Motor neuron (in vitro differentiated cells): ENCODE results near the gene C9orf50. TPM values are rescaled to one million over a fixed set of nuclear protein-coding genes. Genes with fewer than 3 reads are reported as not detected.
A peak's percentile ranks its signal among the peaks of the same experiment; 100 is the strongest.
"Not testable (repeated sequence)": the region's sequence is repeated elsewhere in the genome, so short reads cannot be mapped to it uniquely, and the experiment has no call there.

Experiments used
- ATAC-seq, 8 experiments: fragments of 200-7000 bp; cut with Tn5 transposase; replicated peaks in 6 of 8; 2 replicates each; pipeline ENCODE4 v1.8.0; 2021; ENCODE audit warnings: mild to moderate bottlenecking in 8 of 8, moderate library complexity in 8 of 8
- H3K27ac ChIP-seq, 2 donors: fragments of 250-450 bp; sonication (Bioruptor Pico); 2 replicates each; pipeline ENCODE4 v1.9.0; 2021; ENCODE audit warnings: antibody characterized with exemption in 2 of 2, mild to moderate bottlenecking in 2 of 2, moderate library complexity in 1 of 2
- H3K4me1 ChIP-seq, 2 donors: fragments of 250-450 bp; sonication (Bioruptor Pico); replicated peaks in 1 of 2; 2 replicates each; pipeline ENCODE4 v1.6.1; 2021; ENCODE audit warnings: antibody characterized with exemption in 2 of 2, mild to moderate bottlenecking in 2 of 2, moderate library complexity in 1 of 2
- H3K4me3 ChIP-seq, 5 donors: fragments of 250-450 bp; sonication (Bioruptor Pico); 2 replicates each; pipeline ENCODE4 v1.9.0; 2021; ENCODE audit warnings: antibody characterized with exemption in 5 of 5, mild to moderate bottlenecking in 5 of 5, moderate library complexity in 4 of 5
- WGBS, 10 experiments: fragments of 450-650 bp; shearing (Covaris generic); methylation state at CpG; one replicate each; pipeline ENCODE4 v1.0.0; 2022; 5-methylcytosine and 5-hydroxymethylcytosine counted together
- in situ Hi-C, 9 experiments: fragments of 400-800 bp; cut with MboI; loops; one replicate each; pipeline ENCODE4 v1.15.0; 2021; ENCODE audit warnings: low sequenced_read_pairs in 9 of 9, low pct_unique_long_range_greater_than_20kb in 2 of 9; ENCODE audit not compliant: unreplicated experiment in 9 of 9
- total RNA-seq, 8 experiments: library from RNA; unstranded; fragments of 300-600 nt; gene quantifications; 2 replicates each; pipeline versions ENCODE4 v1.2.3 to v1.2.4, GENCODE V29; 2022

Gene C9orf50
- total RNA-seq: under 1 TPM in 6 of 8 experiments, not detected in 2; 0.22 to 1.00 (median 0.49) TPM

- no peak for ATAC-seq
- in situ Hi-C loops: loop anchor here in 7 of 9 experiments (25.0 kb wide), 3 partner anchors 233 to 483 kb away; no protein-coding TSS in a partner anchor
- no peak within 1 kb of the TSS for H3K27ac ChIP-seq
These were observed at the start of gene C9orf50 for GRCh38 chr9:129620669-129621295. TSS of gene C9orf50 (minus strand) at chr9:129621101. CDS start at chr9:129620574, 527 bp downstream.

GRCh38 chr9:129669946-129670345 is 49.0 kb upstream of the C9orf50 start:
- 50 to 92% methylated on average over 2 to 10 of the region's 13 CpGs; no CpG with 5 or more reads in 8 of the 10 experiments for WGBS, 10 experiments
- no peak overlapping the region for H3K4me3 ChIP-seq
- in situ Hi-C loops: loop anchor here in 1 of 9 experiments (25.0 kb wide), 1 partner anchor 117 kb away; no protein-coding TSS in a partner anchor
- peaks cover 0 to 5% of the 10 kb centered on the region in 2 donors for H3K4me1 ChIP-seq
- H3K27ac ChIP-seq: no peak overlapping the region
- no peak for ATAC-seq

More at GRCh38 chr9:129620669-129621295, at the start of gene C9orf50:
- Histone ChIP-seq H3K4me1 (peaks cover 3 to 6% of the 10 kb centered on the region in 2 donors), H3K4me3 (peak within 1 kb of the TSS; percentile 34 to 42 (median 38))
- WGBS, 10 experiments: 19 to 88% (median 27%) methylated on average over 1 to 11 of the region's 21 CpGs; no CpG with 5 or more reads in 3 of the 10 experiments

GRCh38 chr9:129669141-129669718 is 48.3 kb upstream of the C9orf50 start:
- in situ Hi-C loops: loop anchor here in 1 of 9 experiments (25.0 kb wide), 1 partner anchor 118 kb away; no protein-coding TSS in a partner anchor
- Histone ChIP-seq H3K4me1 (peaks cover 0 to 5% of the 10 kb centered on the region in 2 donors), H3K4me3 (no peak overlapping the region), H3K27ac (no peak overlapping the region)
- peak in 1 of 8 experiments; percentile 43 for ATAC-seq
- WGBS, 10 experiments: 26 to 80% (median 59%) methylated on average over 1 to 14 of the region's 17 CpGs; no CpG with 5 or more reads in 1 of the 10 experiments

- Histone ChIP-seq H3K4me3 (no peak overlapping the region), H3K27ac (no peak overlapping the region), H3K4me1 (peaks cover 0 to 5% of the 10 kb centered on the region in 2 donors)
- peak in 3 of 8 experiments; percentile 27 to 53 (median 30) for ATAC-seq
- in situ Hi-C loops: loop anchor here in 1 of 9 experiments (25.0 kb wide), 1 partner anchor 119 kb away; no protein-coding TSS in a partner anchor
- WGBS, 10 experiments: 0 to 100% (median 44%) methylated on average over 1 to 4 of the region's 9 CpGs; no CpG with 5 or more reads in 6 of the 10 experiments
These were observed 46.9 kb upstream of the C9orf50 start for GRCh38 chr9:129667850-129668249.

GRCh38 chr9:129667378-129667777 is 46.5 kb upstream of the C9orf50 start:
- Histone ChIP-seq H3K27ac (no peak overlapping the region), H3K4me3 (no peak overlapping the region), H3K4me1 (peaks cover 0 to 5% of the 10 kb centered on the region in 2 donors)
- in situ Hi-C loops: loop anchor here in 1 of 9 experiments (25.0 kb wide), 1 partner anchor 120 kb away; no protein-coding TSS in a partner anchor
- ATAC-seq: no peak
- WGBS, 10 experiments: 0 to 96% (median 61%) methylated on average over 1 to 6 of the region's 11 CpGs; no CpG with 5 or more reads in 4 of the 10 experiments

GRCh38 chr9:129666575-129666974 is 45.7 kb upstream of the C9orf50 start:
- in situ Hi-C loops: loop anchor here in 1 of 9 experiments (25.0 kb wide), 1 partner anchor 121 kb away; no protein-coding TSS in a partner anchor
- WGBS, 10 experiments: no CpG with 5 or more reads among the region's 13 CpGs
- peaks cover 0 to 5% of the 10 kb centered on the region in 2 donors for H3K4me1 ChIP-seq
- no peak overlapping the region for H3K4me3 ChIP-seq
- ATAC-seq: no peak
- H3K27ac ChIP-seq: no peak overlapping the region

- Histone ChIP-seq H3K4me1 (peaks cover 0 to 5% of the 10 kb centered on the region in 2 donors), H3K27ac (no peak overlapping the region), H3K4me3 (peak overlapping the region in 4 of 5 donors; percentile 7 to 12 (median 11))
- 0% methylated on average over 1 of the region's 88 CpGs; no CpG with 5 or more reads in 9 of the 10 experiments for WGBS, 10 experiments
- in situ Hi-C loops: loop anchor here in 1 of 9 experiments (25.0 kb wide), 1 partner anchor 121 kb away; no protein-coding TSS in a partner anchor
- peak in 4 of 8 experiments; percentile 6 to 55 (median 42) for ATAC-seq
These were observed 45.1 kb upstream of the C9orf50 start for GRCh38 chr9:129665814-129666520.

GRCh38 chr9:129665389-129665775 is 44.5 kb upstream of the C9orf50 start, which contains the start of gene PRRX2:
TSS of gene PRRX2 (plus strand) at chr9:129665647. CDS start at chr9:129665868, 221 bp downstream.
- 0% methylated on average over 1 of the region's 37 CpGs; no CpG with 5 or more reads in 9 of the 10 experiments for WGBS, 10 experiments
- peak within 1 kb of the TSS in 4 of 5 donors; percentile 7 to 12 (median 11) for H3K4me3 ChIP-seq
- in situ Hi-C loops: loop anchor here in 1 of 9 experiments (25.0 kb wide), 1 partner anchor 122 kb away; no protein-coding TSS in a partner anchor
- H3K4me1 ChIP-seq: peaks cover 0 to 5% of the 10 kb centered on the region in 2 donors
- no peak within 1 kb of the TSS for H3K27ac ChIP-seq
- peak; percentile 53 to 89 (median 72) for ATAC-seq

- in situ Hi-C loops: loop anchor here in 1 of 9 experiments (25.0 kb wide), 1 partner anchor 122 kb away; no protein-coding TSS in a partner anchor
These were observed 44.0 kb upstream of the C9orf50 start for GRCh38 chr9:129664746-129665388.

GRCh38 chr9:129662239-129662638 is 41.3 kb upstream of the C9orf50 start:
- not testable (repeated sequence) for ATAC-seq, H3K4me1 ChIP-seq, H3K4me3 ChIP-seq, H3K27ac ChIP-seq
- WGBS, 10 experiments: 63 to 93% (median 78%) methylated on average over 1 to 3 of the region's 3 CpGs
- in situ Hi-C loops: loop anchor here in 1 of 9 experiments (25.0 kb wide), 1 partner anchor 125 kb away; no protein-coding TSS in a partner anchor

More at GRCh38 chr9:129664746-129665388, 44.0 kb upstream of the C9orf50 start:
- 17 to 48% (median 27%) methylated on average over 2 to 12 of the region's 36 CpGs; no CpG with 5 or more reads in 4 of the 10 experiments for WGBS, 10 experiments
- Histone ChIP-seq H3K27ac (no peak overlapping the region), H3K4me1 (peaks cover 0 to 5% of the 10 kb centered on the region in 2 donors), H3K4me3 (peak overlapping the region in 3 of 5 donors; percentile 7 to 12 (median 11))
- ATAC-seq: peak; percentile 53 to 87 (median 75)

GRCh38 chr9:129661029-129661428 is 40.1 kb upstream of the C9orf50 start:
- Histone ChIP-seq H3K4me3 (no peak overlapping the region), H3K4me1 (peaks cover 0 to 4% of the 10 kb centered on the region in 2 donors), H3K27ac (no peak overlapping the region)
- ATAC-seq: no peak
- in situ Hi-C loops: loop anchor here in 1 of 9 experiments (25.0 kb wide), 1 partner anchor 126 kb away; no protein-coding TSS in a partner anchor
- WGBS, 10 experiments: 44 to 100% (median 83%) methylated on average over 1 to 2 of the region's 2 CpGs; no CpG with 5 or more reads in 3 of the 10 experiments
